SKM-1 (cell line): ENCODE results near the gene FGR.

ENCODE experiments used
- DNase-seq: peaks from one replicate; lab custom pipeline; 2025; ENCODE audit not compliant: unreplicated experiment; lab: John Stamatoyannopoulos, UW

The FGR gene

GRCh38 chr1:27601771-27602461, 33.1 kb downstream of the FGR start:
- no peak for DNase-seq

- DNase-seq = no peak
Observed at GRCh38 chr1:27601321-27601770, 33.6 kb downstream of the FGR start.

- no peak for DNase-seq
Observed at GRCh38 chr1:27600498-27601175, 34.3 kb downstream of the FGR start.

GRCh38 chr1:27599605-27600497, 35.1 kb downstream of the FGR start:
- no peak for DNase-seq

GRCh38 chr1:27598902-27599528, 36.0 kb downstream of the FGR start:
- DNase-seq = no peak

- DNase-seq = no peak
Observed at GRCh38 chr1:27598295-27598687, 36.7 kb downstream of the FGR start.

- no peak for DNase-seq
Observed at GRCh38 chr1:27597516-27598294, 37.3 kb downstream of the FGR start.

GRCh38 chr1:27596986-27597385, 38.0 kb downstream of the FGR start:
- no peak for DNase-seq

GRCh38 chr1:27596261-27596660, 38.7 kb downstream of the FGR start:
- no peak for DNase-seq

GRCh38 chr1:27595597-27595996, 39.4 kb downstream of the FGR start:
- DNase-seq = no peak

GRCh38 chr1:27594564-27595510, 40.1 kb downstream of the FGR start:
- no peak for DNase-seq

- no peak for DNase-seq
Observed at GRCh38 chr1:27593678-27594563, 41.1 kb downstream of the FGR start.

GRCh38 chr1:27592931-27593677, 41.9 kb downstream of the FGR start:
- DNase-seq = no peak

- DNase-seq = no peak
Observed at GRCh38 chr1:27592232-27592930, 42.6 kb downstream of the FGR start.

GRCh38 chr1:27591622-27592021, 43.4 kb downstream of the FGR start:
- DNase-seq = no peak

GRCh38 chr1:27590917-27591508, 44.0 kb downstream of the FGR start:
- no peak for DNase-seq
